G401.6 (cell line): ENCODE measurements around the gene RASAL1.

Experiments used
- FAIRE-seq: peaks from 2 replicates; lab custom pipeline; 2012; peaks lifted over from hg19 to GRCh38; lab: Jason Lieb, UNC

RASAL1 gene

DNA sequence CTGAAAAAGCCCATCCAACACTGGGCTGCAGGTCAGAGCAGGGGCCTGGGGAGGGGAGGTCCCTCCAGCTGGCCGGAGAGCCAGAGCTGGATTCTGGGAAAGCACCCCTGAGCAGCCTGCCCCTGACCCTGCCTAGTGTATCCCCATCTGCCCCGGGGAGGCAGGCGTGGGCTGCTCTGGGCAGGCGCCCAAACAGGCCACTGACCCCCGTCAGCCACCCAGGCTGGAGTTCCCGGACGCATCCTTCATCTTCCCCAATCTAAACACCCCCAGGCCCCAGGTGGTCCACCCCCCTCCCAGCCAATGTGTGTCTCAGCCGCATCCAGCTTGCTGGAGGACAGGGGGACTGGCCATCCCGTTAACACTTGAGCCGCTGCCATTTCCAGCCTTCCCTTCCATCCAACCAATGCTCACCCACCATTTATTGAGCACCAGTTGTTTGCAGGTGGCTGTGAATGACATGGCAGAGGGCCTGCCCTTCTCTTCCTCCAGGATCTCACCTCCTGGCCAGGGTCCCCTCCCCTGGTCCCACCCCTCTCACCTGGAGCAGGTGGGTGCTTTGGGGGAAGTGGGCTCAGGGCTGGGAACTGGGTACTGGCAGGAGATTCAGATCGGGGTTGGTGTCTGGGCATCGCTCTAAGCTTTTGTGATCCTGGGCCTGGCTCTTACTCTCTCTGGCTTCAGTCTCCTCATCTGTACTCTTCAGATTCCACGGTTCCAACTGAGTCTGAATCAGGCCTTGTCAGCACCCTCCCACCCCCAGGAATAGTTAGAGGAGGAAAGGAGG, 79.8 kb downstream of the RASAL1 start:
- no peak for FAIRE-seq

DNA sequence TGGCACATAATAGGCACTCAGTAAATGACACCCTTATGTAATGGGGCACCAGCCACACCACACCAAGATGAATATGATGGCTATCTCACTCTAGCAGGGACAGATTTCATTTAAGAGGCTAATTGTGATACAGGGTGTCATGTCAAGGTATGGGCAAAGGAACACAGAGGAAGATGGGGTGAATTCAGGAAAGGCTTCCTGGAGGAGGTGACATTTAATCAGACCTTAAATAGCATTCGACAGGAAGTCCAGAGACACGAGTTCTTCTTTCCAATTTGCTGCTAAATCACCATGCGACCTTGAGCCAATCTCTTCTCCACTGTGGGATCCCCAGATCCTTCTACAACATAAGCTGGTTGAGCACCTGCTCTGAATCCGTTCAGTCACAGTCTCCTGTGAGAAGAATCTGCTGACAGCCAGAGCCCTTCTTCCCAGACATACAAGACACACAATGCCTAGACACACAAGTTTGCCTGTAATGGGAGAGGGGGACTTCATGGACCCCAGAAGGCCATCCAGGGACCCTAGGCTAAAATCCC, 80.5 kb downstream of the RASAL1 start:
- no peak for FAIRE-seq

DNA sequence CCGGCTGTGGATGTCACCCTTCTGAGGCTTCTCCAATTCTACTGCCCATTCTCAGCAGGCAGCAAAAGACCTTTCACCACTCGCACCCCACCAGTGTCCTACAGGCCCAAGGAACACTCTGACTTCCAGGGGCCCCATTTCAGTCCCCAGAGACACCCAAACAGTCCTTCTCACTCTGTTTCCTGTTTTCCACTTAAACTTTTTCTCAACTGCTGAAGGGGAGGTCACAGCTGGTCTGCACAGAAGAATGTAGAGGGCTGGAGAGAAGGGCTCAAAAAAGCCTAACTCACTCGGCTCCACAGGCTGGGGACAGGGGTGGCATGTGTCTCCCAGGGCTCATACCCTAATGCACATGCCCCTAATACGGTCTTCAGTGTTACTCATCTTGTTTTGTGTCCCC, 83.2 kb downstream of the RASAL1 start:
- FAIRE-seq = no peak

DNA sequence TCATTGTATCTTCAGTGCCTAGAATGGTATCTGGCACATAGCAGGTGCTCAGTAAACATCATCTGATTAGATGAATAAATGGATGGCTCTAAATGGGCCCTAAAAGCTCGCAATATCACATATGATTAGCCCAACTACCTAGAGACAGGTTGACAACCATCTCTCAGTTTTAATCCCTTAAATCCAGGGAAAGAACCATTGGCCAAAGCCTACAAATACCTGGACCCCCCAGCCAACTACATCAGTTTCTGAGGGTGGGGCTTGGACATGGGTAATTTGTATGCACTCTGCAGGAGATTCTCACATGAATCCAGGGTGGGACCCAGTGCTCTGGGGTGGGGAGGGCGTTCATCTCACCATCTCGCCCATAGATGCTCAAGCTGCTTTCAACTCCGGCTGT, 83.8 kb downstream of the RASAL1 start:
- FAIRE-seq = no peak

DNA sequence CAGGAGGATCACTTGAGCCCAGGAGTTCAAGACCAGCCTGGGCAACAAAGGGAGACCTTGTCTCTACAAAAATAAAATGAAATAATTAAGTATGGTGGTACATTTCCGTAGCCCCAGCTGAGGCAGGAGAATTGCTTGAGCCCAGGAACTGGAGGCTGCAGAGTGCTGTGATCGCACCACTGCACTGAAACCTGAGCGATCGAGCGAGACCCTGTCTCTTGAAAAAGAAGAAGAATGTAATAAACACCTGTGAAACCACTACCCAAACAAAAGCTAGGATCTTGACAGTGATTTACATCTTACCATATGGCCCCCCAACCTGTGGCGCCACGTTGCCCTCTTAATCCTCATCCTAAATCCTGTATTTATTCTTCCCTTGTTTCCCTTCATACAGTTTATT, 84.8 kb downstream of the RASAL1 start:
- no peak for FAIRE-seq

DNA sequence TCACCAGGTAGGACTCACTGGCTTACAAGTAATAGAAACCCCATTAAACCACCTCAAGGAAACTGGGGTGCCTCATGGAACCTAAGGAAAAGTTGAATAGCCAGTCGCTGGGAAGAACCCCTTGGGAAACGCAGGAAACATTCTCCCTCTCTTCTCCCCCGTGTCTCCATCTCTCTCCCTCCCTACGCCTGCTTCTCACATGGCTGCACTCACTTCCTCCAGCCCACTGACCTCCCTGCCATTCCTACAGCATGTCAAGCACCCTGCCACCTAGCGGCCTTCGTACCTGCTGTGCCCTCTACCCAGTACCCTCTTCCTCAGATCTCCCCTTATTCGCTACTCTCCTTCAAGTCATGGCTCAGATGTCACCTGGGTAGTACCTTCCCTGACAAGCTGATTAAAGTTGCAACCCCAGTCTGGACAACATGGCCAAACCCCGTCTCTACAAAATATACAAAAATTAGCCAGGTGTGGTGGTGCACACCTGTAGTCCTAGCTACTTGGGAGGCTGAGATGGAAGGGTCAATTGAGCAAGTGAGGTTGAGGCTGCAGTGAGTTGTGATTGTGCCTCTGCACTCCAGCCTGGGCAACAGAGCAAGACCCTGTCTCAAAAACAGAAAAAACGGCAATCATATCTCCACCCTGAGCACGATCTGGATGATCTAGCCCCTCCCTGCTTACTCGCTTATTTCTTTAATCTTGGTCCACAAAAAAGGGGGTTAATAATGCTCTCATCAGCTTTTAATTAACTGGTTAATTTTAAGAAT, 85.4 kb downstream of the RASAL1 start:
- FAIRE-seq = no peak
